Neural progenitor cell (in vitro differentiated cells): ENCODE data around the gene SLC35B3. TPM values are rescaled to one million over a fixed set of nuclear protein-coding genes. Genes with fewer than 3 reads are reported as not detected.
"Not testable (repeated sequence)": the region's sequence is repeated elsewhere in the genome, so short reads cannot be mapped to it uniquely, and the experiment has no call there.

Experiments used
- DNase-seq: peaks from one replicate; pipeline ENCODE4 v3.0.0-alpha.2; 2016; ENCODE audit warnings: low spot score
- H2AFZ ChIP-seq: fragments of 200-600 bp; sonication (generic); replicated peaks from 2 replicates; pipeline ENCODE4 v1.6.1; 2016; ENCODE audit warnings: antibody characterized with exemption
- H3F3A ChIP-seq: fragments of 200-600 bp; sonication (generic); 2 replicates; pipeline ENCODE4 v1.6.1; 2016; ENCODE audit warnings: antibody characterized with exemption, low read depth
- H3K27ac ChIP-seq: fragments of 200-600 bp; sonication (generic); 2 replicates; pipeline ENCODE4 v1.5.1; 2016; ENCODE audit warnings: mild to moderate bottlenecking
- H3K27me3 ChIP-seq: fragments of 200-600 bp; sonication (generic); 2 replicates; pipeline ENCODE4 v1.6.1; 2016; ENCODE audit warnings: mild to moderate bottlenecking, moderate library complexity
- H3K36me3 ChIP-seq: fragments of 200-600 bp; sonication (generic); 2 replicates; pipeline ENCODE4 v1.5.1; 2016
- H3K4me1 ChIP-seq: fragments of 200-600 bp; sonication (generic); 2 replicates; pipeline ENCODE4 v1.6.1; 2016; ENCODE audit warnings: mixed run types
- H3K4me2 ChIP-seq: fragments of 200-600 bp; sonication (generic); 2 replicates; pipeline ENCODE4 v1.6.1; 2016
- H3K4me3 ChIP-seq: fragments of 200-600 bp; sonication (generic); 2 replicates; pipeline ENCODE4 v1.5.1; 2016
- H3K79me2 ChIP-seq: fragments of 200-600 bp; sonication (generic); 2 replicates; pipeline ENCODE4 v1.6.1; 2016; ENCODE audit warnings: low read depth
- H3K9ac ChIP-seq: fragments of 200-600 bp; sonication (generic); 2 replicates; pipeline ENCODE4 v1.6.1; 2016
- H3K9me3 ChIP-seq: fragments of 200-600 bp; sonication (generic); 2 replicates; pipeline ENCODE4 v1.5.1; 2016; ENCODE audit warnings: low read depth
- H4K20me1 ChIP-seq: fragments of 200-600 bp; sonication (generic); 2 replicates; pipeline ENCODE4 v1.6.1; 2016; ENCODE audit warnings: low read depth
- H3K27ac Mint-ChIP-seq: 3 replicates; pipeline ENCODE4 v1.8.0; 2021; ENCODE audit warnings: mixed read lengths
- H3K27me3 Mint-ChIP-seq: 2 replicates; pipeline ENCODE4 v1.8.0; 2022; ENCODE audit warnings: low read depth, mild to moderate bottlenecking, inconsistent platforms, moderate library complexity, mixed read lengths; ENCODE audit not compliant: insufficient read depth
- H3K36me3 Mint-ChIP-seq: 3 replicates; pipeline ENCODE4 v1.8.0; 2021; ENCODE audit warnings: mixed read lengths
- H3K4me1 Mint-ChIP-seq: 3 replicates; pipeline ENCODE4 v1.8.0; 2021; ENCODE audit warnings: mixed read lengths
- H3K4me3 Mint-ChIP-seq: 3 replicates; pipeline ENCODE4 v1.8.0; 2021; ENCODE audit warnings: mild to moderate bottlenecking, moderate library complexity, mixed read lengths
- H3K9me3 Mint-ChIP-seq: 3 replicates; pipeline ENCODE4 v1.8.0; 2020; ENCODE audit warnings: mixed read lengths
- CTCF ChIP-seq: fragments of 200-600 bp; sonication (generic); IDR thresholded peaks from 2 replicates; pipeline ENCODE4 v1.5.1; 2017; ENCODE audit warnings: antibody characterized with exemption, mild to moderate bottlenecking
- EZH2 ChIP-seq: fragments of 200-600 bp; sonication (generic); IDR thresholded peaks from 2 replicates; pipeline ENCODE4 v1.6.1; 2017; ENCODE audit warnings: antibody characterized with exemption, mild to moderate bottlenecking, moderate library complexity
- EZH2phosphoT487 ChIP-seq: fragments of 200-600 bp; sonication (generic); IDR thresholded peaks from 2 replicates; pipeline ENCODE4 v1.6.1; 2017; ENCODE audit warnings: antibody characterized with exemption
- total RNA-seq: library from RNA; depleted of rRNA; stranded (reverse); fragments of >200 nt; gene quantifications from 2 replicates; pipeline ENCODE4 v1.2.3, GENCODE V29; 2015; ENCODE audit warnings: low replicate concordance

The SLC35B3 gene
- total RNA-seq, 1 donor from 2014 or later: 8.1 TPM

GRCh38 chr6:8434727-8435092 lies 635 bp downstream of the SLC35B3 start:
- H3K27me3 Mint-ChIP-seq: no peaks in the 10 kb centered on the region
- Histone ChIP-seq H3K27ac (no peak overlapping the region), H3F3A (no peaks in the 10 kb centered on the region), H3K4me3 (peak overlapping the region; percentile 92), H3K79me2 (peaks cover 31% of the 10 kb centered on the region), H3K4me2 (peak overlapping the region; percentile 87), H3K4me1 (peaks cover 10% of the 10 kb centered on the region), H3K36me3 (no peaks in the 10 kb centered on the region), H3K27me3 (no peaks in the 10 kb centered on the region), H3K9ac (peak overlapping the region; percentile 82), H2AFZ (peak overlapping the region; percentile 89), H4K20me1 (no peaks in the 10 kb centered on the region), H3K9me3 (no peaks in the 10 kb centered on the region)
- peak overlapping the region; percentile 94 for H3K4me3 Mint-ChIP-seq
- TF ChIP-seq EZH2 (no peak), EZH2phosphoT487 (no peak), CTCF (no peak)
- H3K4me1 Mint-ChIP-seq: peaks cover 26% of the 10 kb centered on the region
- H3K27ac Mint-ChIP-seq: no peak overlapping the region
- H3K36me3 Mint-ChIP-seq: peaks cover 2% of the 10 kb centered on the region
- DNase-seq: no peak
- H3K9me3 Mint-ChIP-seq: no peaks in the 10 kb centered on the region

GRCh38 chr6:8432614-8433013 lies 2.7 kb downstream of the SLC35B3 start:
- peaks cover 26% of the 10 kb centered on the region for H3K4me1 Mint-ChIP-seq
- no peak overlapping the region for H3K4me3 Mint-ChIP-seq
- no peaks in the 10 kb centered on the region for H3K9me3 Mint-ChIP-seq
- H3K9me3 ChIP-seq: no peaks in the 10 kb centered on the region
- H3K4me3 ChIP-seq: no peak overlapping the region
- peaks cover 31% of the 10 kb centered on the region for H3K79me2 ChIP-seq
- no peaks in the 10 kb centered on the region for H3F3A ChIP-seq
- peaks cover 2% of the 10 kb centered on the region for H3K36me3 Mint-ChIP-seq
- H4K20me1 ChIP-seq: no peaks in the 10 kb centered on the region
- no peak overlapping the region for H3K27ac Mint-ChIP-seq
- no peak overlapping the region for H3K27ac ChIP-seq
- no peak overlapping the region for H2AFZ ChIP-seq
- no peak overlapping the region for H3K4me2 ChIP-seq
- H3K27me3 ChIP-seq: no peaks in the 10 kb centered on the region
- no peak for DNase-seq
- H3K9ac ChIP-seq: no peak overlapping the region
- H3K27me3 Mint-ChIP-seq: no peaks in the 10 kb centered on the region
- TF ChIP-seq EZH2phosphoT487 (no peak), EZH2 (no peak), CTCF (no peak)
- peaks cover 10% of the 10 kb centered on the region for H3K4me1 ChIP-seq
- peaks cover 12% of the 10 kb centered on the region for H3K36me3 ChIP-seq

- H3K4me3 ChIP-seq: no peak overlapping the region
- no peak overlapping the region for H3K4me3 Mint-ChIP-seq
- H3K79me2 ChIP-seq: peaks cover 26% of the 10 kb centered on the region
- no peak overlapping the region for H3K27ac Mint-ChIP-seq
- H3K27me3 Mint-ChIP-seq: no peaks in the 10 kb centered on the region
- peaks cover 22% of the 10 kb centered on the region for H3K36me3 Mint-ChIP-seq
- peaks cover 17% of the 10 kb centered on the region for H3K4me1 Mint-ChIP-seq
- no peak overlapping the region for H3K4me2 ChIP-seq
- no peak for DNase-seq
- no peaks in the 10 kb centered on the region for H4K20me1 ChIP-seq
- no peak overlapping the region for H3K27ac ChIP-seq
- peaks cover 10% of the 10 kb centered on the region for H3K4me1 ChIP-seq
- no peak overlapping the region for H2AFZ ChIP-seq
- H3K9ac ChIP-seq: no peak overlapping the region
- H3K9me3 Mint-ChIP-seq: peaks cover 7% of the 10 kb centered on the region
- H3F3A ChIP-seq: no peaks in the 10 kb centered on the region
- H3K27me3 ChIP-seq: no peaks in the 10 kb centered on the region
- H3K36me3 ChIP-seq: peaks cover 28% of the 10 kb centered on the region
- TF ChIP-seq EZH2phosphoT487: no peak
- TF ChIP-seq CTCF: no peak
- TF ChIP-seq EZH2: no peak
- no peaks in the 10 kb centered on the region for H3K9me3 ChIP-seq
Observed at GRCh38 chr6:8429821-8430220, 5.5 kb downstream of the SLC35B3 start.

GRCh38 chr6:8426544-8426943 lies 8.8 kb downstream of the SLC35B3 start:
- not testable (repeated sequence) for H3K27ac ChIP-seq, H3K4me3 ChIP-seq, H3K27ac Mint-ChIP-seq, H4K20me1 ChIP-seq, H3K9me3 ChIP-seq, H3K27me3 Mint-ChIP-seq, H2AFZ ChIP-seq, DNase-seq, H3K9ac ChIP-seq, H3K9me3 Mint-ChIP-seq, H3K4me2 ChIP-seq, H3K4me1 ChIP-seq, H3K27me3 ChIP-seq, H3F3A ChIP-seq, H3K4me1 Mint-ChIP-seq, H3K79me2 ChIP-seq, H3K4me3 Mint-ChIP-seq
- peaks cover 28% of the 10 kb centered on the region for H3K36me3 Mint-ChIP-seq
- peaks cover 28% of the 10 kb centered on the region for H3K36me3 ChIP-seq
